Suppressor macrophage treated with lipopolysaccharide for 4 hours (primary cell): ENCODE measurements around the gene BAZ1A.

ENCODE experiments used
- DNase-seq: peaks from one replicate; pipeline ENCODE4 v3.0.0-alpha.2; 2020

BAZ1A gene

DNA sequence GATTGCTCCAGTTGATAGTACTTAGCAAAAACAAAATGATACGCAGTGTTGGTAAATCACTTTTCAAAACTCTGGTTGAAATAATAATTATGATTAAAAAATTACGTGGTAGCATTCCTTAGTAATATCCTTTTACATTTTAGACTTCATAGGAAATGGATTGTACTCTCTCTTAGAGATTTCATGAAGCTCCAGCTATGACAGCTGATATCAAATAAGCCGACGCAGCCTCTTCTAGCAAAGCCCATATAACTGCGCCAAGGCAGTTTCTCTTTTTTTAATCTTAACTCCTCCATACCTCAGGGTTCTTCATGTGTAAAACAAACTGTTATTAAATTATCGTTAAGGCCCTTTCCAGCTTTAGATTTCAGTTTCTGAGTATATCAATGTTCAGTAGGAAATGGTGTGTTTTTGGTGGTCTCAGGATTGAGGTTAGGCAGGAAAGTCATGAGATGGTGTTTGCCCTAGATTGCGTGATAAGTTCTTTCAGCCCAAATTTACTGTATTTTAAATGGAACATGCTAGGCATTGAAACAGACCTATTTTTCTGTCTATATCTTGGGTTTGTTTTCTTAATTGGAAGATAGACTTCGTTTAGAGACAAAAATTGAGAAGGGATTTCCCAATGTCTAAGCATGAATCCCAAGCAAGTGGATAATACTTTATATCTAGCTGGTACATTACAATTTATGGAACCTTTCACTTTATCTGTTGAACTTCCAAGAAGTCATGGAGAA is 159.9 kb downstream of the BAZ1A start:
- DNase-seq, result no peak

- DNase-seq, result peak; percentile 74
These were observed 160.6 kb downstream of the BAZ1A start, which contains the start of gene CFL2 for GRCh38 chr14:34714320-34715126. TSS of gene CFL2 (minus strand) at chr14:34714593. CDS start at chr14:34714540, 53 bp downstream.

DNA sequence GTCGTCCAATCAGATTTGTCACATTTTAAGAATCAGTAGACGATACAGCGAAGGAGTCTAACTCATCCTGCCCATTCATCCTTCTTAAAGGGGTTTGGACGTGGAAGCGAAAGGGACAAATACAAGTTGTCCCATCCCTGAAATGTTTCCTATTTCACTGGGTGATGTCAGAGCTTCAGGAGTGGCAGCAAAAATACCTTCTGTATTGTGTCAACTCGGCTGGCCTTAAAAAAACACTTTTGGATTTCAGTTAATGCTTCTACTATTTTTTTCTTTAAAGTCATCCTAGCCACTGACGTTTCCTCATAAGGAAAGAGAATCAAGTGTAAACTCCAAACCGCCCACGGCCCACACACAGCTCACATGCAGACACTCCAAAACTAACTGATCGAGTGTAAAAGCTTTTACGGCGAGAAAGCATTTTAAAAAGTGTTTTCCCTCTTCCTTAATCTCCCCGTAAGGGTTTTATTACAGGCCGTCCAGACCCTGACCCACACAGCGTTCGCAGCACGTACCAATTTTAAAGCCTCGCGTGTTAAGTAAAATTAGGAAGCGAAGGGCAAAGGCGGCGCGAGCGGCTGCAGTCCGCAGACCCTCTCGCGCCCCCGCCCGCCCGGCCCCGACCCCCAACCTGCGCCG is 161.4 kb downstream of the BAZ1A start:
- peak; percentile 66 for DNase-seq

- DNase-seq, result no peak
These were observed 162.0 kb downstream of the BAZ1A start for GRCh38 chr14:34713122-34713680.

DNA sequence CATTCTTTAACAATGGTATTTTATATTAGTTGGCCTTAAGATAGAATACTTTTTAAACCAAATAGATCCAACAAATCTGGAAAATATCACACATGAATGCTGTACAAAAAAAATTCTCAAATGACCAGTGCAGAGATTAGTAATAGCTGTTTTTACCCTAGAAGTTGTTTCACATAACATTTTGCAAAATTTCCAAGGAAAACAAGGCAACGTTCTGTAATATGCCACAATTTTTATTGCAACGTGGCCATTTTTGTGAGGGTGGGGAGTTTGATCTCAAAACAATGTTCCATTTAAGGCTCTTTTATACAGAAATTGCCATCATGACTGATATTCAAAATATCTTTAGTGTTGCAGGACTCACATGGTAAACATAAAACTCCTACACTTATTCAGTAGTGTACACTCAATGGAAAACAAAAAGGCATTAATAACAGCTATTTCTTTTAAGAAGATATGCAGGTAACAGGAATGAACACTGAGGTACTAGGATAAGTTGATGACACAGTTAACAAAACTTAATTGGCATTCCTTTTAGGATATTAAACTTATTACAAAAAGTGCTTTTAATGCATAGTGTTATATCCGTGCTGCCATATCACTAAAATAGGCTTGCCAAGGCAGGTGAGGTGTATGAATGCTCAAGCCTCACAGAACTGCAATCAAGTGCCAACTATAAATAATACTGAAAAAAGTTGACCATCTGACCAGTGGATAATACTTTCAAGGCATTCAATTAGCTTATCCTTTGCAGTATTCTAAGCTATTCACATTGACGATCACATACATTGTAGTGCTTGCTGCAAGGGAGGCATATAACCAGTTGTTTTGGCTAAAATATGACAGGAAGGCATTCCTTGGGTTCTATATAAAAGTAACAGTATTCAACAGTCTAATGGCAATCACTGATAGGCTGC is 163.1 kb downstream of the BAZ1A start:
- no peak for DNase-seq

GRCh38 chr14:34711169-34711568 is 164.0 kb downstream of the BAZ1A start:
- DNase-seq, result no peak

DNA sequence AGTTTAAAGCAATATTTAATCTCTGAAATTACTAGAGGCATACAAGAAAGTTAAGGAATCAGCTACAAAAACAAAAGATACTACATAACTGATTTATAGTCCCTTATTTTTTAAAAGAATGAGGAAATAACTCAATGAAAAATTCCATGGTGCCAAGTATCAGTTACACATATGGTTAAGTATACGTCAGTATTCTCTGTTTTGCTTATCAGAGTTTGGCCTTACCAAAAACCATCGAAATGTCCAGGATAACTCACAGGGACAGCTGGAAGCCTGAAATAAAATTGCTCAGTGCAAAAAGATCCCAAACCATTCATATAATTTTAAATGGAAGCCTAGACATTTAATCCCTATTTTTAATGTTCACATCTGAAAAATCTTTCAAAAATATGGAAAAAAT is 164.4 kb downstream of the BAZ1A start:
- DNase-seq, result no peak

DNA sequence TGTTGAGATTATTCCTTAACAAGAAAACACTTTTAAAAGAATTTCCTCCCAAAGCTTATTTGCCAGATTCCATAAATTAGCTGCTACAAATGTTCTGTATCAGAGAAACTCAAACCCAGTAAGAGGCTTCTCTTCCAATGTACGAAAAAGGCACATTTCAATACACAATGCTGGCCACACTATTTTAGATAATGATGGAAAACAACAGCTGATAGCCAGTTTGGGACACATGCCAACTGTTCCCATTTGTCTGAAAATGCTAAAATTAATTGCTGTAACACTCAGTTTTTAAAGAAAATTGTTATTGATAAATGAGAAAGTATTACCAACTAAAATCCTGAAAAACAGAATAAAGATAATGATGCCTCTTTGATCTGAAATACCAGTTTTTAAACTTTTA is 165.2 kb downstream of the BAZ1A start:
- DNase-seq, result no peak

GRCh38 chr14:34707722-34708121 is 167.4 kb downstream of the BAZ1A start:
- DNase-seq, result no peak
